ENCODE data around the gene EWSR1. TPM values are rescaled to one million over a fixed set of nuclear protein-coding genes. Genes with fewer than 3 reads are reported as not detected.
"Not testable (repeated sequence)": the region's sequence is repeated elsewhere in the genome, so short reads cannot be mapped to it uniquely, and the experiment has no call there.

Gene EWSR1
- total RNA-seq, 1 donor = 139 TPM

DNA sequence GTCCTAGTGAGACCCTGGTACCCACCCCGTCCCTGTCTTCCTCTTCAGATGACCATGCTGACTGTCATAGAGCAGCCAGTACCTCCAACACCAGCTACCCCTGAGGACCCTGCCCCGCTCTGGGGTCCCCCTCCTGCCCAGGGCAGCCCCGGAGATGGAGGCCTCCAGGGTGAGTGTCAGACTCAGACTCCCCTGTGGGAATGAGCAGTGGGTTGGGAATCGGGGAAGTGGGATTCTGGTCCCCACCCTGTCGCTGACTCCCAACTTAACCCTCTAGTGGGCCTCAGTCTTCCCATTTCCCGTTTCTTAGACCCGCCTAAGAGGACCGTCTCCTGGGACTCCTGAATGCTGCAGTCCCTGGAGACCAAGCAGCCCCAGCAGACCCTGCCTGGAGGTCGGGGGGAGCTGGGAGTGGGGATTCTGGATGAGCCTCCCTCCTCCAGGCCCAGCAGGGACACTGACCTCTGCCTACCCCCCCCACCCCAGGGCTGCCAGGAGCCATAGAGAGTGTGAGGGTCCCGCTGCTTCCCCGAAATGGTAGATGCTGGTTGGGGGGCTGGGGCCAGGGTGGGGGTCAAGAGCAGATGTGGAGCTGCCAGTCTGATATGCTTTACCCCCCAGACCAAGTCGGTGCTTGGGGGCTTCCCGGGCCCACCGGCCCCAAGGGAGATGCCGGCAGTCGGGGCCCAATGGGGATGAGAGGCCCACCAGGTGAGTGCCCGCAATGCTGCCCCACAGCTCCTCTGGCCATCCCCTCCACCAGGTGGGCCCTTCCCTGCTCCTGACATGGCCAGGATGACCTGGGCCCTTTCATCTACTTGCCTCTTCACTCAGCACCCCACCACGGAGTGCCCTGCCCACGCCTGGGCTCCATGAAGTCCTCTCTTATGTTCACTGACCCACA lies 36.8 kb upstream of the EWSR1 start:
- Histone ChIP-seq H4K20me1 (ENCODE audit: insufficient read depth, low read length) (no peaks in the 10 kb centered on the region), H3K9me3 (ENCODE audit: low read depth, low read length) (no peaks in the 10 kb centered on the region), H2AFZ (ENCODE audit: low read length) (no peak overlapping the region), H3K4me1 (ENCODE audit: insufficient read depth, low read length) (no peaks in the 10 kb centered on the region), H3K36me3 (ENCODE audit: insufficient read depth, low read length) (no peaks in the 10 kb centered on the region), H3K4me3 (ENCODE audit: insufficient read depth, low read length) (no peak overlapping the region), H3K4me2 (ENCODE audit: insufficient read depth, low read length) (no peak overlapping the region), H3K27ac (ENCODE audit: low read depth, low read length) (no peak overlapping the region), H3K79me2 (ENCODE audit: insufficient read depth, low read length) (no peaks in the 10 kb centered on the region), H3K27me3 (ENCODE audit: insufficient read depth, low read length) (no peaks in the 10 kb centered on the region)
- TF ChIP-seq CTCF (IDR thresholded peaks at IDR 0.05; ENCODE audit: extremely low read depth, low read depth, low read length) = no peak
- DNase-seq (ENCODE audit: insufficient read length, low spot score, missing footprints) = peak; percentile 41

- no peaks in the 10 kb centered on the region for H3K36me3 ChIP-seq (ENCODE audit: insufficient read depth, low read length)
- no peaks in the 10 kb centered on the region for H3K4me1 ChIP-seq (ENCODE audit: insufficient read depth, low read length)
- H3K27me3 ChIP-seq (ENCODE audit: insufficient read depth, low read length) = no peaks in the 10 kb centered on the region
- no peaks in the 10 kb centered on the region for H3K79me2 ChIP-seq (ENCODE audit: insufficient read depth, low read length)
- no peak overlapping the region for H3K27ac ChIP-seq (ENCODE audit: low read depth, low read length)
- no peak for TF ChIP-seq CTCF (IDR thresholded peaks at IDR 0.05; ENCODE audit: extremely low read depth, low read depth, low read length)
- peak; percentile 62 for DNase-seq (ENCODE audit: insufficient read length, low spot score, missing footprints)
- H4K20me1 ChIP-seq (ENCODE audit: insufficient read depth, low read length) = no peaks in the 10 kb centered on the region
- no peak overlapping the region for H3K4me3 ChIP-seq (ENCODE audit: insufficient read depth, low read length)
- H3K9me3 ChIP-seq (ENCODE audit: low read depth, low read length) = no peaks in the 10 kb centered on the region
- H2AFZ ChIP-seq (ENCODE audit: low read length) = no peak overlapping the region
- H3K4me2 ChIP-seq (ENCODE audit: insufficient read depth, low read length) = no peak overlapping the region
Measured at GRCh38 chr22:29231971-29232959, 35.8 kb upstream of the EWSR1 start.

DNA sequence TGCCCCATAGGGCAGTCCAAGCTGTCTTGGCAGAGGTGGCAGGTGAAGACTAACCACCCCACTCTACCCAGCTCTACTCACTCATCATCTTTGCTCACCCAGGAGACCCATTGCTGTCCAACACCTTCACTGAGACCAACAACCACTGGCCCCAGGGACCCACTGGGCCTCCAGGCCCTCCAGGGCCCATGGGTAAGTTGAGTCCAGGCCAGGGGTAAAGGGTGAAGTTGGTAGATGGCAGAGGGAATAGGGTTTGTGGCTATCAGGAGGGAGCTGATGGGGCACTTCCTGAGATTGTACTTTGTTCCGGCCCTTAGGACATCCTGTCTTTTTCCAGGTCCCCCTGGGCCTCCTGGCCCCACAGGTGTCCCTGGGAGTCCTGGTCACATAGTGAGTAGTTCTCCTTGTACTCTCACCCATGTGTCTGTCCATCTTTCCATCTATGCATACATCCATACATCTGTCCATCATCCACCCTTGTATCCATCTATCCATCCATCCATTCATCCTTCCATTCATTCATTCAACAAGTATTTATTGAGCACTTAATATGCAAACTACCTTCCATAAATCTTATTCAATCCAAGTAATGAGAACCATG lies 34.7 kb upstream of the EWSR1 start:
- Histone ChIP-seq H3K27me3 (ENCODE audit: insufficient read depth, low read length) (no peaks in the 10 kb centered on the region), H4K20me1 (ENCODE audit: insufficient read depth, low read length) (no peaks in the 10 kb centered on the region), H3K4me1 (ENCODE audit: insufficient read depth, low read length) (no peaks in the 10 kb centered on the region), H3K79me2 (ENCODE audit: insufficient read depth, low read length) (no peaks in the 10 kb centered on the region), H3K4me3 (ENCODE audit: insufficient read depth, low read length) (no peak overlapping the region), H2AFZ (ENCODE audit: low read length) (no peak overlapping the region), H3K9me3 (ENCODE audit: low read depth, low read length) (no peaks in the 10 kb centered on the region), H3K4me2 (ENCODE audit: insufficient read depth, low read length) (no peak overlapping the region), H3K36me3 (ENCODE audit: insufficient read depth, low read length) (no peaks in the 10 kb centered on the region), H3K27ac (ENCODE audit: low read depth, low read length) (no peak overlapping the region)
- TF ChIP-seq CTCF (IDR thresholded peaks at IDR 0.05; ENCODE audit: extremely low read depth, low read depth, low read length) = no peak
- peak; percentile 53 for DNase-seq (ENCODE audit: insufficient read length, low spot score, missing footprints)

GRCh38 chr22:29240481-29240880 lies 27.6 kb upstream of the EWSR1 start:
- H3K36me3 ChIP-seq (ENCODE audit: insufficient read depth, low read length); DNase-seq (ENCODE audit: insufficient read length, low spot score, missing footprints); H4K20me1 ChIP-seq (ENCODE audit: insufficient read depth, low read length); H3K4me3 ChIP-seq (ENCODE audit: insufficient read depth, low read length); H3K4me2 ChIP-seq (ENCODE audit: insufficient read depth, low read length); H3K4me1 ChIP-seq (ENCODE audit: insufficient read depth, low read length); H3K9me3 ChIP-seq (ENCODE audit: low read depth, low read length); H3K79me2 ChIP-seq (ENCODE audit: insufficient read depth, low read length); H3K27ac ChIP-seq (ENCODE audit: low read depth, low read length); H2AFZ ChIP-seq (ENCODE audit: low read length): not testable (repeated sequence)
- H3K27me3 ChIP-seq (ENCODE audit: insufficient read depth, low read length) = peaks cover 10% of the 10 kb centered on the region
